ELF-1 (cell line): ENCODE data around the gene NCAPD2.
"Not testable (repeated sequence)": the region's sequence is repeated elsewhere in the genome, so short reads cannot be mapped to it uniquely, and the experiment has no call there.

Experiments
- DNase-seq: peaks from one replicate; pipeline ENCODE4 v3.0.0-alpha.2; 2016; ENCODE audit warnings: low read depth, low spot score

The NCAPD2 gene

GRCh38 chr12:6463216-6463615 is 30.7 kb upstream of the NCAPD2 start:
- no peak for DNase-seq

- DNase-seq: no peak
Observed at GRCh38 chr12:6463858-6464257, 30.0 kb upstream of the NCAPD2 start.

GRCh38 chr12:6464531-6464930 is 29.4 kb upstream of the NCAPD2 start:
- no peak for DNase-seq

GRCh38 chr12:6465467-6466183 is 28.3 kb upstream of the NCAPD2 start:
- peak; percentile 69 for DNase-seq

- DNase-seq: no peak
Observed at GRCh38 chr12:6466184-6466573, 27.7 kb upstream of the NCAPD2 start.

- DNase-seq: not testable (repeated sequence)
Observed at GRCh38 chr12:6466751-6467150, 27.2 kb upstream of the NCAPD2 start.

GRCh38 chr12:6467571-6468282 is 26.2 kb upstream of the NCAPD2 start:
- not testable (repeated sequence) for DNase-seq

- DNase-seq: no peak
Observed at GRCh38 chr12:6468283-6468575, 25.7 kb upstream of the NCAPD2 start.

- no peak for DNase-seq
Observed at GRCh38 chr12:6469092-6469491, 24.8 kb upstream of the NCAPD2 start.

- DNase-seq: no peak
Observed at GRCh38 chr12:6469609-6470374, 24.1 kb upstream of the NCAPD2 start.

- DNase-seq: peak; percentile 99
Observed at GRCh38 chr12:6470375-6471163, 23.3 kb upstream of the NCAPD2 start, which contains the start of gene VAMP1. Gene VAMP1, minus strand, starts transcription at chr12:6470677. Its CDS starts 146 bp downstream, at chr12:6470531.

- no peak for DNase-seq
Observed at GRCh38 chr12:6471989-6472360, 21.9 kb upstream of the NCAPD2 start.

- DNase-seq: no peak
Observed at GRCh38 chr12:6472491-6472890, 21.4 kb upstream of the NCAPD2 start.

GRCh38 chr12:6475233-6475975 is 18.5 kb upstream of the NCAPD2 start:
- DNase-seq: not testable (repeated sequence)

GRCh38 chr12:6476489-6476888 is 17.4 kb upstream of the NCAPD2 start:
- DNase-seq: peak; percentile 22

- DNase-seq: not testable (repeated sequence)
Observed at GRCh38 chr12:6477601-6478377, 16.1 kb upstream of the NCAPD2 start.

- DNase-seq: no peak
Observed at GRCh38 chr12:6478416-6478815, 15.5 kb upstream of the NCAPD2 start.

- no peak for DNase-seq
Observed at GRCh38 chr12:6488240-6488639, 5.7 kb upstream of the NCAPD2 start.

- no peak for DNase-seq
Observed at GRCh38 chr12:6489449-6489848, 4.5 kb upstream of the NCAPD2 start.

GRCh38 chr12:6490673-6491072 is 3.2 kb upstream of the NCAPD2 start:
- DNase-seq: not testable (repeated sequence)
